WTC11 (cell line): ENCODE measurements around the gene PSMD13. TPM values are rescaled to one million over a fixed set of nuclear protein-coding genes. Genes with fewer than 3 reads are reported as not detected.

Source experiments
- ATAC-seq: fragments of 200-7000 bp; cut with Tn5 transposase; 2 replicates; pipeline ENCODE4 v1.10.0; 2021; ENCODE audit warnings: mild to moderate bottlenecking, moderate library complexity
- CTCF ChIA-PET: fragments of 300-600 bp; sonication (Branson Sonifier 250); formaldehyde crosslinking; loops from one replicate; lab custom pipeline; 2021; ENCODE audit warnings: antibody characterized with exemption; lab: Charles Lee
- POLR2A ChIA-PET: fragments of 350-600 bp; sonication (Branson Sonifier 250); formaldehyde crosslinking; loops from one replicate; lab custom pipeline; 2021; ENCODE audit warnings: antibody characterized with exemption; lab: Charles Lee
- DNase-seq: peaks from one replicate; pipeline ENCODE4 v3.0.0; 2021; ENCODE audit warnings: low spot score
- H3K27ac Mint-ChIP-seq: 2 replicates; pipeline ENCODE4 v1.8.0; 2021; ENCODE audit warnings: mixed read lengths
- H3K27me3 Mint-ChIP-seq: 2 replicates; pipeline ENCODE4 v1.8.0; 2021; ENCODE audit warnings: low read depth, mild to moderate bottlenecking, moderate library complexity, mixed read lengths
- H3K36me3 Mint-ChIP-seq: 2 replicates; pipeline ENCODE4 v1.8.0; 2021; ENCODE audit warnings: mixed read lengths
- H3K4me1 Mint-ChIP-seq: 2 replicates; pipeline ENCODE4 v1.8.0; 2022; ENCODE audit warnings: mixed read lengths
- H3K4me3 Mint-ChIP-seq: 2 replicates; pipeline ENCODE4 v1.8.0; 2021; ENCODE audit warnings: mild to moderate bottlenecking, moderate library complexity, mixed read lengths
- H3K9me3 Mint-ChIP-seq: 2 replicates; pipeline ENCODE4 v1.8.0; 2021; ENCODE audit warnings: mixed read lengths
- AFF4 ChIP-seq: sonication (generic); formaldehyde crosslinking; IDR thresholded peaks from 2 replicates; pipeline ENCODE4 v1.8.1; 2023; ENCODE audit warnings: mild to moderate bottlenecking, missing genetic modification reagents, borderline replicate concordance
- E2F1 ChIP-seq: sonication (generic); formaldehyde crosslinking; IDR thresholded peaks from 2 replicates; pipeline ENCODE4 v1.8.0; 2022; ENCODE audit warnings: mild to moderate bottlenecking, missing genetic modification reagents
- ELF4 ChIP-seq: sonication (generic); formaldehyde crosslinking; IDR thresholded peaks from 2 replicates; pipeline ENCODE4 v1.8.1; 2022; ENCODE audit warnings: low read depth, mild to moderate bottlenecking, moderate library complexity, missing genetic modification reagents
- EMX1 ChIP-seq: fragments of 250-450 bp; sonication (Bioruptor Pico); IDR thresholded peaks from 2 replicates; pipeline ENCODE4 v1.8.0; 2021; ENCODE audit warnings: mild to moderate bottlenecking
- FOXK1 ChIP-seq: sonication (generic); formaldehyde crosslinking; IDR thresholded peaks from 2 replicates; pipeline ENCODE4 v1.8.0; 2022; ENCODE audit warnings: mild to moderate bottlenecking, moderate library complexity, missing genetic modification reagents
- FOXP1 ChIP-seq: sonication (generic); formaldehyde crosslinking; IDR thresholded peaks from 2 replicates; pipeline ENCODE4 v1.8.0; 2022; ENCODE audit warnings: missing genetic modification reagents, mild to moderate bottlenecking, moderate library complexity, borderline replicate concordance
- GTF2I ChIP-seq: fragments of 250-450 bp; sonication (Bioruptor Pico); conservative IDR thresholded peaks from 2 replicates; pipeline ENCODE4 v1.4.0; 2021; ENCODE audit warnings: mild to moderate bottlenecking
- IRF2 ChIP-seq: sonication (generic); formaldehyde crosslinking; IDR thresholded peaks from 2 replicates; pipeline ENCODE4 v1.8.0; 2022; ENCODE audit warnings: low read depth, missing genetic modification reagents, borderline replicate concordance
- KAT7 ChIP-seq: sonication (generic); formaldehyde crosslinking; IDR thresholded peaks from 2 replicates; pipeline ENCODE4 v1.8.1; 2023; ENCODE audit warnings: missing genetic modification reagents, mild to moderate bottlenecking, borderline replicate concordance
- NFE2L1 ChIP-seq: sonication (generic); formaldehyde crosslinking; IDR thresholded peaks from 2 replicates; pipeline ENCODE4 v1.8.1; 2023; ENCODE audit warnings: missing genetic modification reagents
- RELA ChIP-seq: sonication (generic); formaldehyde crosslinking; IDR thresholded peaks from 2 replicates; pipeline ENCODE4 v1.8.1; 2022; ENCODE audit warnings: missing genetic modification reagents, mild to moderate bottlenecking, borderline replicate concordance
- SOX15 ChIP-seq: fragments of 250-450 bp; sonication (Bioruptor Pico); IDR thresholded peaks from 2 replicates; pipeline ENCODE4 v1.9.0; 2021; ENCODE audit warnings: mild to moderate bottlenecking
- ZNF138 ChIP-seq: sonication (generic); formaldehyde crosslinking; conservative IDR thresholded peaks from 2 replicates; pipeline ENCODE4 v1.8.1; 2022; ENCODE audit warnings: mild to moderate bottlenecking, moderate library complexity, missing genetic modification reagents
- ZNF317 ChIP-seq: sonication (generic); formaldehyde crosslinking; IDR thresholded peaks from 2 replicates; pipeline ENCODE4 v1.8.1; 2023; ENCODE audit warnings: low read depth, mild to moderate bottlenecking, moderate library complexity, missing genetic modification reagents, borderline replicate concordance
- ZNF416 ChIP-seq: fragments of 250-450 bp; sonication (Bioruptor Pico); IDR thresholded peaks from 2 replicates; pipeline ENCODE4 v1.9.0; 2021; ENCODE audit warnings: mild to moderate bottlenecking, inconsistent platforms
- total RNA-seq: library from RNA; stranded (reverse); gene quantifications from 3 replicates; pipeline ENCODE4 v1.2.3, GENCODE V29; 2021
- TF ChIP-seq, protein P1 (sequence below): fragments of 250-450 bp; sonication (Bioruptor Pico); IDR thresholded peaks from 2 replicates; pipeline ENCODE4 v2.1.2; 2022; ENCODE audit warnings: mild to moderate bottlenecking, moderate library complexity
- TF ChIP-seq, protein P2 (sequence below): sonication (generic); formaldehyde crosslinking; IDR thresholded peaks from 2 replicates; pipeline ENCODE4 v1.8.1; 2022; ENCODE audit warnings: low read depth, mild to moderate bottlenecking, moderate library complexity, missing genetic modification reagents, borderline replicate concordance
- TF ChIP-seq, protein P3 (sequence below): sonication (generic); formaldehyde crosslinking; IDR thresholded peaks from 2 replicates; pipeline ENCODE4 v1.8.1; 2022; ENCODE audit warnings: missing genetic modification reagents, borderline replicate concordance
- TF ChIP-seq, protein P4 (sequence below): fragments of 250-450 bp; sonication (Bioruptor Pico); IDR thresholded peaks from 2 replicates; pipeline ENCODE4 v1.9.0; 2021; ENCODE audit warnings: mild to moderate bottlenecking

PSMD13 gene
- total RNA-seq, 1 experiment from 2014 or later = 148 TPM

DNA sequence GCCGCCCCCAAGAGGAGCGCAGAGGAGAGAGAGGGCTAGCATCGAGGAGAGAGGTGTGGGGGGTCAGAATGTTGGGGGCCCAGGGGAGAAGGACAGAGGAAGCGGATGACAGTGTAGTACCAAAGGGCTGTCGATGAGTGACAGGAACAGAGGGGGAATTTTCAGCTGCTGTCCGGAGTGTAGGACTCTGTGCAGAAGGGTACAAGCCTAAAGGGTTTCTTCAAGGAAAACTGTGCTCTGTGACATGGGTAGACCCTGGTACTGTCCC is 36.1 kb downstream of the PSMD13 start:
- TF ChIP-seq SOX15 (no peak), ZNF138 (CRISPR knock-in tag) (no peak), EMX1 (CRISPR knock-in tag) (no peak), ELF4 (CRISPR knock-in tag) (no peak), AFF4 (CRISPR knock-in tag) (no peak)
- TF ChIP-seq, protein P1, sequence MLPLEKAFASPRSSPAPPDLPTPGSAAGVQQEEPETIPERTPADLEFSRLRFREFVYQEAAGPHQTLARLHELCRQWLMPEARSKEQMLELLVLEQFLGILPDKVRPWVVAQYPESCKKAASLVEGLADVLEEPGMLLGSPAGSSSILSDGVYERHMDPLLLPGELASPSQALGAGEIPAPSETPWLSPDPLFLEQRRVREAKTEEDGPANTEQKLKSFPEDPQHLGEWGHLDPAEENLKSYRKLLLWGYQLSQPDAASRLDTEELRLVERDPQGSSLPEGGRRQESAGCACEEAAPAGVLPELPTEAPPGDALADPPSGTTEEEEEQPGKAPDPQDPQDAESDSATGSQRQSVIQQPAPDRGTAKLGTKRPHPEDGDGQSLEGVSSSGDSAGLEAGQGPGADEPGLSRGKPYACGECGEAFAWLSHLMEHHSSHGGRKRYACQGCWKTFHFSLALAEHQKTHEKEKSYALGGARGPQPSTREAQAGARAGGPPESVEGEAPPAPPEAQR (CRISPR knock-in tag) = no peak
- TF ChIP-seq, protein P2, sequence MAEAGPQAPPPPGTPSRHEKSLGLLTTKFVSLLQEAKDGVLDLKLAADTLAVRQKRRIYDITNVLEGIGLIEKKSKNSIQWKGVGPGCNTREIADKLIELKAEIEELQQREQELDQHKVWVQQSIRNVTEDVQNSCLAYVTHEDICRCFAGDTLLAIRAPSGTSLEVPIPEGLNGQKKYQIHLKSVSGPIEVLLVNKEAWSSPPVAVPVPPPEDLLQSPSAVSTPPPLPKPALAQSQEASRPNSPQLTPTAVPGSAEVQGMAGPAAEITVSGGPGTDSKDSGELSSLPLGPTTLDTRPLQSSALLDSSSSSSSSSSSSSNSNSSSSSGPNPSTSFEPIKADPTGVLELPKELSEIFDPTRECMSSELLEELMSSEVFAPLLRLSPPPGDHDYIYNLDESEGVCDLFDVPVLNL = no peak
- no peak overlapping the region for H3K4me3 Mint-ChIP-seq
- POLR2A ChIA-PET = interaction anchor here (0.7 kb wide), 1 partner anchor 18 kb away, joined by 4 read pairs; no protein-coding TSS in a partner anchor
- no peak for ATAC-seq
- no peaks in the 10 kb centered on the region for H3K36me3 Mint-ChIP-seq
- H3K4me1 Mint-ChIP-seq = peaks cover 36% of the 10 kb centered on the region
- CTCF ChIA-PET = interaction anchor here (3.6 kb wide), 1 partner anchor 22 kb away, joined by 20 read pairs; no protein-coding TSS in a partner anchor
- peaks cover 9% of the 10 kb centered on the region for H3K9me3 Mint-ChIP-seq
- peaks cover 6% of the 10 kb centered on the region for H3K27me3 Mint-ChIP-seq
- no peak overlapping the region for H3K27ac Mint-ChIP-seq
- DNase-seq = no peak

GRCh38 chr11:276219-276618 is 39.4 kb downstream of the PSMD13 start:
- ChIA-PET POLR2A (no interaction called here), CTCF (interaction anchor here (1.1 to 3.6 kb wide), 2 partner anchors 22 to 26 kb away, joined by 3 to 20 read pairs; no protein-coding TSS in a partner anchor)
- Mint-ChIP-seq H3K4me1 (peaks cover 18% of the 10 kb centered on the region), H3K36me3 (no peaks in the 10 kb centered on the region), H3K27ac (no peak overlapping the region), H3K9me3 (peaks cover 9% of the 10 kb centered on the region), H3K27me3 (peaks cover 27% of the 10 kb centered on the region), H3K4me3 (no peak overlapping the region)
- no peak for ATAC-seq
- DNase-seq = no peak
- TF ChIP-seq IRF2 (CRISPR knock-in tag) = no peak
- no peak for TF ChIP-seq EMX1 (CRISPR knock-in tag)
- TF ChIP-seq NFE2L1 = no peak
- TF ChIP-seq FOXP1 (CRISPR knock-in tag) = no peak
- TF ChIP-seq, protein P3, sequence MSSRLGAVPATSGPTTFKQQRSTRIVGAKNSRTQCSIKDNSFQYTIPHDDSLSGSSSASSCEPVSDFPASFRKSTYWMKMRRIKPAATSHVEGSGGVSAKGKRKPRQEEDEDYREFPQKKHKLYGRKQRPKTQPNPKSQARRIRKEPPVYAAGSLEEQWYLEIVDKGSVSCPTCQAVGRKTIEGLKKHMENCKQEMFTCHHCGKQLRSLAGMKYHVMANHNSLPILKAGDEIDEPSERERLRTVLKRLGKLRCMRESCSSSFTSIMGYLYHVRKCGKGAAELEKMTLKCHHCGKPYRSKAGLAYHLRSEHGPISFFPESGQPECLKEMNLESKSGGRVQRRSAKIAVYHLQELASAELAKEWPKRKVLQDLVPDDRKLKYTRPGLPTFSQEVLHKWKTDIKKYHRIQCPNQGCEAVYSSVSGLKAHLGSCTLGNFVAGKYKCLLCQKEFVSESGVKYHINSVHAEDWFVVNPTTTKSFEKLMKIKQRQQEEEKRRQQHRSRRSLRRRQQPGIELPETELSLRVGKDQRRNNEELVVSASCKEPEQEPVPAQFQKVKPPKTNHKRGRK = no peak
- TF ChIP-seq E2F1 (CRISPR knock-in tag) = no peak
- TF ChIP-seq ZNF416 (CRISPR knock-in tag) = no peak
- TF ChIP-seq, protein P1 (CRISPR knock-in tag) = no peak
- no peak for TF ChIP-seq ZNF317 (CRISPR knock-in tag)
- no peak for TF ChIP-seq FOXK1 (CRISPR knock-in tag)
- TF ChIP-seq GTF2I (CRISPR knock-in tag) = no peak
- no peak for TF ChIP-seq ZNF138 (CRISPR knock-in tag)
- no peak for TF ChIP-seq RELA (CRISPR knock-in tag)
- no peak for TF ChIP-seq KAT7 (CRISPR knock-in tag)
- TF ChIP-seq, protein P4, sequence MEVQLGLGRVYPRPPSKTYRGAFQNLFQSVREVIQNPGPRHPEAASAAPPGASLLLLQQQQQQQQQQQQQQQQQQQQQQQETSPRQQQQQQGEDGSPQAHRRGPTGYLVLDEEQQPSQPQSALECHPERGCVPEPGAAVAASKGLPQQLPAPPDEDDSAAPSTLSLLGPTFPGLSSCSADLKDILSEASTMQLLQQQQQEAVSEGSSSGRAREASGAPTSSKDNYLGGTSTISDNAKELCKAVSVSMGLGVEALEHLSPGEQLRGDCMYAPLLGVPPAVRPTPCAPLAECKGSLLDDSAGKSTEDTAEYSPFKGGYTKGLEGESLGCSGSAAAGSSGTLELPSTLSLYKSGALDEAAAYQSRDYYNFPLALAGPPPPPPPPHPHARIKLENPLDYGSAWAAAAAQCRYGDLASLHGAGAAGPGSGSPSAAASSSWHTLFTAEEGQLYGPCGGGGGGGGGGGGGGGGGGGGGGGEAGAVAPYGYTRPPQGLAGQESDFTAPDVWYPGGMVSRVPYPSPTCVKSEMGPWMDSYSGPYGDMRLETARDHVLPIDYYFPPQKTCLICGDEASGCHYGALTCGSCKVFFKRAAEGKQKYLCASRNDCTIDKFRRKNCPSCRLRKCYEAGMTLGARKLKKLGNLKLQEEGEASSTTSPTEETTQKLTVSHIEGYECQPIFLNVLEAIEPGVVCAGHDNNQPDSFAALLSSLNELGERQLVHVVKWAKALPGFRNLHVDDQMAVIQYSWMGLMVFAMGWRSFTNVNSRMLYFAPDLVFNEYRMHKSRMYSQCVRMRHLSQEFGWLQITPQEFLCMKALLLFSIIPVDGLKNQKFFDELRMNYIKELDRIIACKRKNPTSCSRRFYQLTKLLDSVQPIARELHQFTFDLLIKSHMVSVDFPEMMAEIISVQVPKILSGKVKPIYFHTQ = no peak
